BJ (cell line): Measurements from ENCODE around the gene LRFN2. TPM values are rescaled to one million over a fixed set of nuclear protein-coding genes. Genes with fewer than 3 reads are reported as not detected.

Experiments used
- CTCF ChIA-PET: fragments of 350-600 bp; formaldehyde crosslinking; extraction: SDS; loops from one replicate; lab custom pipeline; 2021; ENCODE audit warnings: antibody characterized with exemption, inconsistent platforms; lab: Yijun Ruan, JAX
- POLR2A ChIA-PET: fragments of 300-600 bp; sonication (Branson Sonifier 250); formaldehyde crosslinking; extraction: SDS; loops from one replicate; lab custom pipeline; 2021; ENCODE audit warnings: antibody characterized with exemption; lab: Charles Lee
- DNase-seq: peaks from one replicate; pipeline ENCODE4 v3.0.0-alpha.2; 2011; ENCODE audit warnings: low read depth
- H3K27me3 ChIP-seq: 2 replicates; pipeline ENCODE4 v1.6.0; 2011; ENCODE audit warnings: low read length; ENCODE audit not compliant: control insufficient read depth, insufficient read depth
- H3K36me3 ChIP-seq: 2 replicates; pipeline ENCODE4 v1.5.1; 2011; ENCODE audit warnings: low read length; ENCODE audit not compliant: control insufficient read depth, insufficient read depth
- H3K4me3 ChIP-seq: 2 replicates; pipeline ENCODE4 v1.5.1; 2011; ENCODE audit warnings: low read depth, mild to moderate bottlenecking, control low read depth, low read length
- CTCF ChIP-seq: IDR thresholded peaks from 2 replicates; pipeline ENCODE4 v1.5.1; 2011; ENCODE audit warnings: low read depth, mild to moderate bottlenecking, control low read depth, inconsistent platforms, low read length, moderate library complexity; ENCODE audit not compliant: insufficient read depth
- polyA plus RNA-seq: library from polyadenylated mRNA; depleted of rRNA; stranded (reverse); fragments of >200 nt; gene quantifications from 2 replicates; pipeline ENCODE4 v1.2.3, GENCODE V29; 2011

LRFN2 gene
- polyA plus RNA-seq, 1 experiment = not detected

GRCh38 chr6:40466986-40467539 is 120.1 kb downstream of the LRFN2 start:
- POLR2A ChIA-PET = interaction anchor here (0.6 kb wide), 1 partner anchor 23 kb away, joined by 3 read pairs; no protein-coding TSS in a partner anchor
- CTCF ChIA-PET = no interaction called here
- no peak for TF ChIP-seq CTCF
- Histone ChIP-seq H3K27me3 (no peaks in the 10 kb centered on the region), H3K36me3 (no peaks in the 10 kb centered on the region), H3K4me3 (no peak overlapping the region)
- no peak for DNase-seq

GRCh38 chr6:40461643-40462042 is 125.5 kb downstream of the LRFN2 start:
- Histone ChIP-seq H3K27me3 (no peaks in the 10 kb centered on the region), H3K36me3 (no peaks in the 10 kb centered on the region), H3K4me3 (no peak overlapping the region)
- no peak for TF ChIP-seq CTCF
- CTCF ChIA-PET = no interaction called here
- POLR2A ChIA-PET = no interaction called here
- no peak for DNase-seq

- TF ChIP-seq CTCF = no peak
- ChIA-PET POLR2A (no interaction called here), CTCF (no interaction called here)
- H3K36me3 ChIP-seq = no peaks in the 10 kb centered on the region
- no peak overlapping the region for H3K4me3 ChIP-seq
- DNase-seq = no peak
- H3K27me3 ChIP-seq = no peaks in the 10 kb centered on the region
Measured at GRCh38 chr6:40460380-40460779, 126.8 kb downstream of the LRFN2 start.

- TF ChIP-seq CTCF = no peak
- no peaks in the 10 kb centered on the region for H3K27me3 ChIP-seq
- DNase-seq = no peak
- no peak overlapping the region for H3K4me3 ChIP-seq
- no peaks in the 10 kb centered on the region for H3K36me3 ChIP-seq
- ChIA-PET POLR2A (no interaction called here), CTCF (interaction anchor here (0.7 kb wide), 1 partner anchor 14 kb away, joined by 3 read pairs; no protein-coding TSS in a partner anchor)
Measured at GRCh38 chr6:40457261-40457660, 129.9 kb downstream of the LRFN2 start.

GRCh38 chr6:40456390-40457013 is 130.7 kb downstream of the LRFN2 start:
- DNase-seq = no peak
- Histone ChIP-seq H3K36me3 (no peaks in the 10 kb centered on the region), H3K27me3 (no peaks in the 10 kb centered on the region), H3K4me3 (no peak overlapping the region)
- ChIA-PET POLR2A (no interaction called here), CTCF (no interaction called here)
- TF ChIP-seq CTCF = no peak
